ENCODE measurements around the gene DTX2.
"Not testable (repeated sequence)": the region's sequence is repeated elsewhere in the genome, so short reads cannot be mapped to it uniquely, and the experiment has no call there.

DTX2 gene

DNA sequence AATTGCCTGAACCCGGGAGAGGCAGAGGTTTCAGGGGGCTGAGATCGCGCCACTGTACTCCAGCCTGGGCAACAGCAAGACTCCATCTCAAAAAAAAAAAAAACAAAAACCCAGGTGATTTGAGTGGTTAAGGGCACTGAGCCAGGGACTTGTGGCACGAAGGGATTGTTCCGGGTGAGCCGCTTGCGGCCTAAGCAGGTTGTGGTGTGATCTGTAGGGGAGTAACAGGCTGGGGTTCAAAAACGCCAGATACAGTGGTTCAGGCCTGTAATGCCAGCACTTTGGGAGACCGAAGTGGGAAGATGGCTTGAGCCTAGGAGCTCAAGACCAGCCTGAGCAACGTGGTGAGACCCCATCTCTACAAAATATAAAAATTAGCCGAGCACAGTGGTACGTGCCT, 17.7 kb upstream of the DTX2 start:
- not testable (repeated sequence) for DNase-seq (ENCODE audit: low read depth in 2 of 2)

- DNase-seq (ENCODE audit: low read depth in 2 of 2) = not testable (repeated sequence)
Measured at GRCh38 chr7:76445577-76446008, 15.9 kb upstream of the DTX2 start.

- DNase-seq (ENCODE audit: low read depth in 2 of 2) = not testable (repeated sequence)
Measured at GRCh38 chr7:76457017-76457416, 4.5 kb upstream of the DTX2 start.

GRCh38 chr7:76458504-76458903, 3.0 kb upstream of the DTX2 start:
- DNase-seq (ENCODE audit: low read depth in 2 of 2) = not testable (repeated sequence)

DNA sequence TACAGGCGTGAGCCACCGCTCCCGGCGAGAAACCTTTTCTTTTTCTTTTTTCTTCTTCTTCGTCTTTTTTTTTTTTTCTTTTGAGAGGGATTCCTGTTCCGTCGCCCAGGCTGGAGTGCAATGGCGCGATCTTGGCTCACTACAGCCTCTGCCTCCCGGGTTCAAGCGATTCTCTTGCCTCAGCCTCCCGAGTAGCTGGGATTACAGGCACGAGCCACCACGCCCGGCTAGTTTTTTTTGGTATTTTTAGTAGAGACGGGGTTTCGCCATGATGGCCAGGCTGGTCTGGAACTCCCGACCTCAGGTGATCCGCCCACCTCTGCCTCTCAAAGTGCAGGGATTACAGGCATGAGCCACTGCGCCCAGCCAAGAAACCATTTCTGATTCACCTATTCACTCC, 742 bp upstream of the DTX2 start:
- not testable (repeated sequence) for DNase-seq (ENCODE audit: low read depth in 2 of 2)

DNA sequence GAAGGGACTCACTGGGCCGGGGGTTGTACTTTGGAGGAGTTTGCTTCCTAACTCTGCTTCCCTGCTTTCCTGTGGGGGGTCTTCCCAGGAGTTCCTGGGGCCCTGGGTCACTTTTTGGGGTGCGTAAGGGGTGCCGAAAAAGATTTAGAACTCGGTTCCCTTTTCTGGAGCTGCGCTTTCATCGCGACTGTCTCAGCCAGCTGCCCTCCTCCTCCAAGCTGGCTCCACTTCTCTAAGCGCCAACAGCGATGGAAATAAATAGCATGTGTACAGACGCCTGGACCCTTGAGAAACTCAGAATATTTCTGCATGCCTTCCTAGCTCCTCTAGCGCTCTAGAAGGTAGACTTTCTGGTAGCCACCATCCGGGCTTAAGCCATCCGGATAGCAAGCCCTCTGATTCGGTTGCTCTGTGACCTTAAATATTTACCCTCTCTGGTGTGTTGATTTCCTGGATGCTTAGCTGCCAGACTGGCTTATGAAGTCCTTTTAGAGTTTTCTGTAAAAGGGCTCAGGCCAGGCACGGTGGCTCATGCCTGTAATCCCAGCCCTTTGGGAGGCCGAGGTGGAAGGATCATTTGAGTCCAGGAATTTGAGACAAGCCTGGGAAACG, 868 bp downstream of the DTX2 start:
- DNase-seq (ENCODE audit: low read depth in 2 of 2) = not testable (repeated sequence)

DNA sequence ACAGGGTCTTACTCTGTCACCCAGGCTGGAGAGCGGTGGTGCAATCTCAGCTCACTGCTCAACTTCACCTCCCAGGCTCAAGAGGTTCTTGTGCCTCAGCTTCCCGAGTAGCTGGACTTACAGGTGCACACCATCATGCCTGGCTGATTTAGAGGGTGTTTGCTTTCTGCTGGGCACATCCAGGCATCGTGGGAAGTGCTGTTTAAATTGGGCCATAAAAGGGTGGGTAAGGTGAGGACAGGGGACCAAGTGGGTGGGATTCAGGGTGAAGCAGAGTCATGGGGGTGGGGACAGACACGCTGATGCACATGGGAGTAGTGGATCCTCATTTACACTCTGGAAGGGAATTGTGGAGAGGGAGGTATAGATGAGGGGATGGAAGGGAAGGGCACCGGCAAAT, 3.5 kb downstream of the DTX2 start:
- DNase-seq (ENCODE audit: low read depth in 2 of 2) = not testable (repeated sequence)

DNA sequence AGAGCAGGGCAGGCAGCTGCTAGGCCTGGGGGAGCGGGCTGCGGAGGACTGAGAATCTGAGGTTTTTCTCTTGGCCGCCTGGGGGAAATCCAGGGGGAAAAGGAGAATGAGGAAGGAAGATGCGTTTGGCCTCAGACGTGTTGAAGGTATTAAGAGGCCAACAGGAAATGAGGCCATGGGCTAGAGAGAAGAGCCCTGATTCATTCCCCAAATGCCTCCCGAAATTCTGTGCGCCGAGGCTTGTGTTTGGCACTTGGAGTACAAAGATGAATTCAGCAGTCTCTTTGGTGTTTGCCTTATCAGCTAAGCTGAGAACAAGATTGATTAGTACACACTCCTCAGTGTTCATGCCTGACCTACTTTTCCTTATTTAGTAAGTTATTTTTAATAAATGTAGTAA, 4.4 kb downstream of the DTX2 start:
- DNase-seq (ENCODE audit: low read depth in 2 of 2) = not testable (repeated sequence)

DNA sequence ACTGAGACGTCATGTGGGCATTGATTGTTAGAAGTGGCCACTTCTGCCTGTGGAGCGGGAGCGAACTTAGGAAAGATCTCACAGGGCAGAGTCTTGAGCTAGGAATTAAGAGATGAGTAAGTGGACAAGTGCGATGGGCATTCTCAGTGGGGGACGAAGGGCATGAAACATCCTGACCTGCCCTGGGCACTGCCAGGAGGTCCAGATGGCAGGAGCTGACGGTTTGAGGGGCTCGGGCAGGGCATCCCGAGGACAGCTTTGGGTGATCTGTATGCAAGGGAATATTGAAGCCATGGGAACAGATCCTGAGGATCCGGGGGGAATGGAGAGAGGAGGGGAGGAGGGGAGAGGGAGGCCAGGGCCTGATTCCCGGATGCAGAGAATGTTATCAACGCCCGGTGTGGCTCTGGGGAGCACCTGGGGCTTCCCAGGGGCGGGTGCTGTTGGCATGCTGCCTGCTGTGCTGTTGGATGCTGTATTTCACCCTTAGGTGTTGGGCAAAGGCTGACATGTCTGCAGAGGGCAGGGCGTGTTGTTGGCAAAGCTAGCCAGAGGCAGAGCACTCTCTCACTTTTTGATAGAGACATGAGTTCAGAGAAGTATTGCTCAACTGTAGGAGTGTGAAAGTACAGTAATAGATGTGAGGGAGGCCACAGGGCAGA, 6.4 kb downstream of the DTX2 start:
- not testable (repeated sequence) for DNase-seq (ENCODE audit: low read depth in 2 of 2)

GRCh38 chr7:76471556-76472221, 10.2 kb downstream of the DTX2 start:
- not testable (repeated sequence) for DNase-seq (ENCODE audit: low read depth in 2 of 2)

DNA sequence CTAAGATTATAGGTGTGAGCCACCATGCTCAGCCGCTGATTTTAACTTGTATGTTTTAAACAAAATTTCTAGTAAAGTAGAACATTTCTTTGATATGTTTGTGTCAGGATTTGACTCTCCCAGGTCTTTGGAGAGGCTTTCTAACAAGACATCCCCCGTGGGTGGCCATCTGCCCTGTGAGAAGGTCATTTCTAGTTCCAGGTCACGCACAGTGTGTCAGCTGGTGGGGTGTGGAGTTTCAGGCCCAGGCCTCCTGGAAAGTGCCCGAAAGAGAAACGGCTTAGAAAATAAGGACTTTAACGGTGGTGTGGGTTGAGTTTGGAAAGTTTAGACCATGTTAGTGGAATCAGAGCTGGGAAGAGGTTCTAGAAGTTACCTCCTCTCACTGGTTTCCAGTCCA, 11.6 kb downstream of the DTX2 start:
- DNase-seq (ENCODE audit: low read depth in 2 of 2) = not testable (repeated sequence)

DNA sequence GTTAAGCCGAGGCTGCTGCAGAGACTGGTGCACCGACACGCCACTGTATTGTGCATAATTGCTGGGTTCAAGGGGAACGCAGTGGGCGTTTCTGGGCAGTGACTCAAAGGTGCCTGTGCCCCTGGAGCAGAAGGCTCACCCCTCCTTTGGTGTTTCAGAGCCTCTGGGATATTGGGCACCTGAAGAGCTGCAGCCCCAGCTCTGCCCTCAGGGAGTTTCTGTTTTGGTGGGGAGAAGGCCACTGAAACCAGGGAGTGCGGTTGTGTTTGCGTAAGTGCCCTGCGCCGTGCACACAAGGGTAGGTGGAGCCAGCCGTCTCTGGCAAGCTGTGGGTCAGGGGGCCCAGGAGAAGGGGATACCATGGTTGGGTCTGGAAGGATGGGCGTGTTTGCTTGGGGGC, 14.8 kb downstream of the DTX2 start:
- not testable (repeated sequence) for DNase-seq (ENCODE audit: low read depth in 2 of 2)

GRCh38 chr7:76476742-76477474, 15.4 kb downstream of the DTX2 start:
- DNase-seq (ENCODE audit: low read depth in 2 of 2) = not testable (repeated sequence)

DNA sequence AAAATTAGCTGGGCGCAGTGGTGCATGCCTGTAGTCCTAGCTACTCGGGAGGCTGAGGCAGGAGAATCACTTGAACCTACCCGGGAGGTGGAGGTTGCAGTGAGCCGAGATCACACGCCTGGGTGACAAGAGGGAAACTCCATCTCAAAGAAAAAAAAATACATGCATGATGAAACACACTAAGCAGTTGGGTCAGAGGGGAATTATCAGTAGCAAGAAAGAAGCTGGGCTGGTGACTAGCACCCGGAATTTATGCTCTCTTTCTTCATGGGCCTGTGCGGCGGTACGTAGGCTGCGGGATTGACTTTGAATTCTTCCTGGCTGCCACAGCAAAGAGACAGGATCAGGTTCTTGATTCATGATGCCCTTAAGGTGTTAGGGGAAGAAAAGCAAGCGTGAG, 18.1 kb downstream of the DTX2 start:
- DNase-seq (ENCODE audit: low read depth in 2 of 2) = not testable (repeated sequence)

DNA sequence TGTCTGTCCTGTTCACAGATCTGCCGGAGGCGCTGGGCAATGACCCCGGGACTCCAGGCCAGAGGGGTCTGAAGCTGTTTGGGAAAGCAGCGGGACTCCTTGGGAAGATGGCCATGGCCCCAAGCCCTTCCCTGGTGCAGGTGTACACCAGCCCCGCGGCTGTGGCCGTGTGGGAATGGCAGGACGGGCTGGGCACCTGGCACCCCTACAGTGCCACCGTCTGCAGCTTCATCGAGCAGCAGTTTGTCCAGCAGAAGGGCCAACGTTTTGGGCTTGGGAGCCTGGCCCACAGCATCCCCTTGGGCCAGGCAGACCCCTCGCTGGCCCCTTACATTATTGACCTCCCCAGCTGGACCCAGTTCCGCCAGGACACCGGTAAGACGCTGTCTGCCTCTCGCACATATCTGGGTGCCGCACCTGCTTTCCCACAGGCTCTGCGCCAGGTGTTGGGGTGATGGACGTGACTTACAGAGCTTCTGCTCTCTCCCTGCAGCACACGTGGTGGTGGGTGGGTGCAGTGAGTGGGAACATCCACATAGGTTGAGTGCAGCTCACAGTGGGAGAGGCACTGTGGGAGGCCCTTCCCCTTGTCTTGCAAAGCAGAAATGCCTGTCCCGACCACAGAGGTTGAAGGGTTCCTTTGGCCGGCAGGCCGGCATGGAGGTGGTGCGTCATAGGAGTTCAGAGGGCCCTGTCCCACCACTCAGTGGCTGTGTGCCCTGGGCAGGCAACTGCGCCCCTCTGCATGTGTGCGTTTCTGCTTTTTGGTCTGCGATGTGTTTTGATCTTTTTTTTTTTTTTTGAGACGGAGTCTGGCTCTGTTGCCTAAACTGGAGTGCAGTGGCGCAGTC, 19.1 kb downstream of the DTX2 start:
- not testable (repeated sequence) for DNase-seq (ENCODE audit: low read depth in 2 of 2)

- not testable (repeated sequence) for DNase-seq (ENCODE audit: low read depth in 2 of 2)
Measured at GRCh38 chr7:76482660-76483059, 21.2 kb downstream of the DTX2 start.

- not testable (repeated sequence) for DNase-seq (ENCODE audit: low read depth in 2 of 2)
Measured at GRCh38 chr7:76483081-76483480, 21.6 kb downstream of the DTX2 start.

GRCh38 chr7:76484456-76484855, 22.9 kb downstream of the DTX2 start:
- DNase-seq (ENCODE audit: low read depth in 2 of 2) = not testable (repeated sequence)

GRCh38 chr7:76485822-76486610, 24.5 kb downstream of the DTX2 start:
- DNase-seq (ENCODE audit: low read depth in 2 of 2) = not testable (repeated sequence)

DNA sequence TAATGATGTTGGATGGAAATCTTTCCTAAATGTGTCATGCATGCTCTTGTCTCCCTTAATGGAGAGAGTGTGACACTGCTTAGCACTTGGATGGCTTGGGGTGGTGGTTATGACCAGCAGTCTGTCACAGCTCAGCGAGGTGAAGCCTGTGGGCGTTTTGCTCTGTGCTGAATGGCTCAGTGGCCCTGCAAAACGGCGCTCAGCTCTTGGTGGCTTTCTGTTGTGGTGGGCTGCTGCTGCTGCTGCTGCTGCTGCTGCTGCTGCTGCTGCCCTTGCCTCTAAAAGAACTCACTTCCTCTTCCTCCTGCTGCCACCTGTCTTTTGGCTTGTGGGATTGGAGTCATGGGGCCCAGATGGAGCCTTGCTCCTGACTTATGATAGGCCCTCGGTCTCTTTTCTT, 25.1 kb downstream of the DTX2 start:
- DNase-seq (ENCODE audit: low read depth in 2 of 2) = not testable (repeated sequence)
